ENCODE data around the gene JAG1. TPM values are rescaled to one million over a fixed set of nuclear protein-coding genes. Genes with fewer than 3 reads are reported as not detected.

Gene JAG1
- total and polyA plus RNA-seq, 9 of the 15 experiments (the other 6 are each of a cell fraction or from before 2014, with no cell fraction given): 0.04 to 0.40 (median 0.07) TPM

- TF ChIP-seq MEF2D (tag; conservative IDR thresholded peaks at IDR 0.05; ENCODE audit: low read depth) (no peak), CTCF (IDR thresholded peaks at IDR 0.05 in 2 of 3, conservative IDR thresholded peaks at IDR 0.05 in 1 of 3; ENCODE audit: insufficient read depth in 2 of 3, low read depth in 1 of 3, low read length in 3 of 3) (peak; percentile 42 to 51 (median 50); a peak in 5 of 6 replicates), ZNF324 (CRISPR knock-in tag; IDR thresholded peaks at IDR 0.05) (no peak), PHF8 (IDR thresholded peaks at IDR 0.05; ENCODE audit: borderline replicate concordance, low read length) (peak; percentile 4; the same call in 1 of the 2 replicates), DNMT1 (IDR thresholded peaks at IDR 0.05) (no peak), ZNF766 (CRISPR knock-in tag; conservative IDR thresholded peaks at IDR 0.05) (no peak), CREB3L1 (IDR thresholded peaks at IDR 0.05; ENCODE audit: borderline replicate concordance, low read depth) (no peak), NR0B1 (IDR thresholded peaks at IDR 0.05; ENCODE audit: partially characterized antibody) (no peak), ZC3H4 (CRISPR knock-in tag; IDR thresholded peaks at IDR 0.05; ENCODE audit: borderline replicate concordance) (no peak), CBFA2T2 (conservative IDR thresholded peaks at IDR 0.05) (no peak), ZNF280A (IDR thresholded peaks at IDR 0.05; ENCODE audit: low read depth, partially characterized antibody) (no peak), PHF20 (IDR thresholded peaks at IDR 0.05; ENCODE audit: partially characterized antibody) (no peak)
- TF ChIP-seq, protein P1, sequence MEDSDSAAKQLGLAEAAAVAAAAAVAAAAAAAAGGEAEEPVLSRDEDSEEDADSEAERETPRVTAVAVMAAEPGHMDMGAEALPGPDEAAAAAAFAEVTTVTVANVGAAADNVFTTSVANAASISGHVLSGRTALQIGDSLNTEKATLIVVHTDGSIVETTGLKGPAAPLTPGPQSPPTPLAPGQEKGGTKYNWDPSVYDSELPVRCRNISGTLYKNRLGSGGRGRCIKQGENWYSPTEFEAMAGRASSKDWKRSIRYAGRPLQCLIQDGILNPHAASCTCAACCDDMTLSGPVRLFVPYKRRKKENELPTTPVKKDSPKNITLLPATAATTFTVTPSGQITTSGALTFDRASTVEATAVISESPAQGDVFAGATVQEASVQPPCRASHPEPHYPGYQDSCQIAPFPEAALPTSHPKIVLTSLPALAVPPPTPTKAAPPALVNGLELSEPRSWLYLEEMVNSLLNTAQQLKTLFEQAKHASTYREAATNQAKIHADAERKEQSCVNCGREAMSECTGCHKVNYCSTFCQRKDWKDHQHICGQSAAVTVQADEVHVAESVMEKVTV (CRISPR knock-in tag; IDR thresholded peaks at IDR 0.05): no peak
- TF ChIP-seq, protein P2, sequence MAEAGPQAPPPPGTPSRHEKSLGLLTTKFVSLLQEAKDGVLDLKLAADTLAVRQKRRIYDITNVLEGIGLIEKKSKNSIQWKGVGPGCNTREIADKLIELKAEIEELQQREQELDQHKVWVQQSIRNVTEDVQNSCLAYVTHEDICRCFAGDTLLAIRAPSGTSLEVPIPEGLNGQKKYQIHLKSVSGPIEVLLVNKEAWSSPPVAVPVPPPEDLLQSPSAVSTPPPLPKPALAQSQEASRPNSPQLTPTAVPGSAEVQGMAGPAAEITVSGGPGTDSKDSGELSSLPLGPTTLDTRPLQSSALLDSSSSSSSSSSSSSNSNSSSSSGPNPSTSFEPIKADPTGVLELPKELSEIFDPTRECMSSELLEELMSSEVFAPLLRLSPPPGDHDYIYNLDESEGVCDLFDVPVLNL (CRISPR knock-in tag; IDR thresholded peaks at IDR 0.05; ENCODE audit: low read depth): no peak
- TF ChIP-seq, protein P3, sequence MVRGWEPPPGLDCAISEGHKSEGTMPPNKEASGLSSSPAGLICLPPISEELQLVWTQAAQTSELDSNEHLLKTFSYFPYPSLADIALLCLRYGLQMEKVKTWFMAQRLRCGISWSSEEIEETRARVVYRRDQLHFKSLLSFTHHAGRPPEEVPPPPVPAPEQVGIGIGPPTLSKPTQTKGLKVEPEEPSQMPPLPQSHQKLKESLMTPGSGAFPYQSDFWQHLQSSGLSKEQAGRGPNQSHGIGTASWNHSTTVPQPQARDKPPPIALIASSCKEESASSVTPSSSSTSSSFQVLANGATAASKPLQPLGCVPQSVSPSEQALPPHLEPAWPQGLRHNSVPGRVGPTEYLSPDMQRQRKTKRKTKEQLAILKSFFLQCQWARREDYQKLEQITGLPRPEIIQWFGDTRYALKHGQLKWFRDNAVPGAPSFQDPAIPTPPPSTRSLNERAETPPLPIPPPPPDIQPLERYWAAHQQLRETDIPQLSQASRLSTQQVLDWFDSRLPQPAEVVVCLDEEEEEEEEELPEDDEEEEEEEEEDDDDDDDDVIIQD (CRISPR knock-in tag; IDR thresholded peaks at IDR 0.05): no peak
Observed at GRCh38 chr20:10674684-10675449, 1.1 kb upstream of the JAG1 start (continued).

Measured in K562 (cell line).